Inflammatory macrophage treated with lipopolysaccharide for 4 hours (primary cell): Measurements from ENCODE around the gene FUBP3.
"Not testable (repeated sequence)": the region's sequence is repeated elsewhere in the genome, so short reads cannot be mapped to it uniquely, and the experiment has no call there.

Experiments used
- DNase-seq: peaks from one replicate; pipeline ENCODE4 v3.0.0-alpha.2; 2020

The FUBP3 gene

GRCh38 chr9:130664251-130665028 lies 85.1 kb downstream of the FUBP3 start, which contains the start of gene PRDM12:
TSS of gene PRDM12 (plus strand) at chr9:130664594. CDS start at chr9:130664654, 60 bp downstream.
- no peak for DNase-seq

GRCh38 chr9:130665029-130665430 lies 85.7 kb downstream of the FUBP3 start:
- no peak for DNase-seq

GRCh38 chr9:130665431-130666392 lies 86.3 kb downstream of the FUBP3 start:
- no peak for DNase-seq

GRCh38 chr9:130666393-130667119 lies 87.2 kb downstream of the FUBP3 start:
- DNase-seq, result no peak

GRCh38 chr9:130667120-130667435 lies 87.7 kb downstream of the FUBP3 start:
- DNase-seq, result peak; percentile 35

- no peak for DNase-seq
These were observed 88.8 kb downstream of the FUBP3 start for GRCh38 chr9:130668196-130668595.

GRCh38 chr9:130668659-130669058 lies 89.3 kb downstream of the FUBP3 start:
- DNase-seq, result no peak

- DNase-seq, result no peak
These were observed 90.6 kb downstream of the FUBP3 start for GRCh38 chr9:130669965-130670364.

- no peak for DNase-seq
These were observed 91.3 kb downstream of the FUBP3 start for GRCh38 chr9:130670644-130671043.

GRCh38 chr9:130672466-130672865 lies 93.1 kb downstream of the FUBP3 start:
- DNase-seq, result no peak

GRCh38 chr9:130672933-130673615 lies 93.7 kb downstream of the FUBP3 start:
- no peak for DNase-seq

GRCh38 chr9:130675396-130675795 lies 96.0 kb downstream of the FUBP3 start:
- no peak for DNase-seq

- DNase-seq, result no peak
These were observed 97.9 kb downstream of the FUBP3 start for GRCh38 chr9:130677252-130677651.

GRCh38 chr9:130680836-130681768 lies 101.7 kb downstream of the FUBP3 start:
- peak; percentile 84 for DNase-seq

GRCh38 chr9:130681769-130682420 lies 102.5 kb downstream of the FUBP3 start:
- no peak for DNase-seq

- peak; percentile 72 for DNase-seq
These were observed 103.2 kb downstream of the FUBP3 start for GRCh38 chr9:130682421-130683121.

- no peak for DNase-seq
These were observed 105.7 kb downstream of the FUBP3 start for GRCh38 chr9:130685104-130685503.

GRCh38 chr9:130685945-130686344 lies 106.6 kb downstream of the FUBP3 start:
- DNase-seq, result not testable (repeated sequence)

GRCh38 chr9:130687615-130688014 lies 108.2 kb downstream of the FUBP3 start:
- DNase-seq, result no peak
